Activated CD4-positive, alpha-beta memory T cell treated with anti-CD3 and anti-CD28 coated beads for 36 hours (primary cell): ENCODE measurements around the gene PSMA1. TPM values are rescaled to one million over a fixed set of nuclear protein-coding genes. Genes with fewer than 3 reads are reported as not detected.

Source experiments
- CTCF ChIA-PET: fragments of 350-600 bp; sonication (Branson Sonifier 250); formaldehyde crosslinking; loops from one replicate; lab custom pipeline; 2021; ENCODE audit warnings: antibody characterized with exemption, inconsistent platforms; lab: Charles Lee
- POLR2A ChIA-PET: fragments of 350-600 bp; sonication (Branson Sonifier 250); formaldehyde crosslinking; loops from one replicate; lab custom pipeline; 2021; ENCODE audit warnings: antibody characterized with exemption; lab: Charles Lee
- DNase-seq: peaks from one replicate; pipeline ENCODE4 v3.0.0-alpha.2; 2020
- H3K27ac Mint-ChIP-seq: one replicate; pipeline ENCODE4 v1.8.0; 2021; ENCODE audit warnings: mixed read lengths
- H3K27me3 Mint-ChIP-seq: one replicate; pipeline ENCODE4 v1.8.0; 2021; ENCODE audit warnings: mixed read lengths
- H3K36me3 Mint-ChIP-seq: one replicate; pipeline ENCODE4 v1.8.0; 2021; ENCODE audit warnings: mixed read lengths
- H3K4me1 Mint-ChIP-seq: one replicate; pipeline ENCODE4 v1.8.0; 2021; ENCODE audit warnings: low read depth, mixed read lengths
- H3K4me3 Mint-ChIP-seq: one replicate; pipeline ENCODE4 v1.8.0; 2021; ENCODE audit warnings: mild to moderate bottlenecking, mixed read lengths
- H3K9me3 Mint-ChIP-seq: one replicate; pipeline ENCODE4 v1.8.0; 2021; ENCODE audit warnings: mixed read lengths
- intact Hi-C: fragments of 100-400 bp; cut with micrococcal nuclease; formaldehyde crosslinking; loops from one replicate; pipeline ENCODE4 v1.15.1; 2023
- total RNA-seq, 2 experiments: library from RNA; stranded (reverse); gene quantifications; one replicate each; pipeline ENCODE4 v1.2.3, GENCODE V29; 2021

PSMA1 gene
- total RNA-seq, 2 experiments from 2014 or later: 332 to 339 TPM

DNA sequence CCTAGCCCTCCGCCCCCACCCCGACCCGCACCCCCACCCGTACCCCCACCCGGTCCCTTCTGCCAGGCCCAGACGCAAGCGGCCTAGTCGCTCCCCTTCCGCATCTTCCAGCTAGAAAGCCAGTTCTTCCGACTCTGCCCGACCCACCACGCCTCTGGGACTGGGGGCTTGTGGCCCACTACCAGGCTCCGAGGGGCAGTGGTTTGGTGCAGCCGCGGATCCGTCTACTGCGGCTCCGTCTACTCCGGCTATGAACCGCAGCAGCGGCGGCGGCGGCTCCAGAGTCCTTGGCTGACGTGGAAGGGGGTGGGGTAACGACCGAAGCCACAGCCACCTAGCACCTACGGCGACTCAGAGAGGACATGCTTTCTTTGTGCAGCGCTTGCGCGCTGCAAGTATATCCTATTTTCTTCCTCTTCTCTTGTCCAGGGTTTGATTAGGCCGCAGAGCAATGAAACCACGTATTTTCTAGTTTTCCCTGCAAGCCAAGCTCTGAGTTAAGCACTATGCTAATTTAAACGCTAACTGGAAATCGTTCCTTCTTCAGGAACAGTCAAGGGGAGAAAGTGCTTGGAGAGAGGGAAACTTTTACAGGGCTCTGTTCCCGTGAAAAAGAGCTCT, 20.5 kb downstream of the PSMA1 start, which contains the start of gene COPB1:
COPB1 (minus strand) TSS at position 252 of the 621 bp plus-strand sequence. CDS start 883 bp downstream, outside the sequence.
- peak within 1 kb of the TSS; percentile 97 for H3K27ac Mint-ChIP-seq
- POLR2A ChIA-PET: interaction anchor here (0.7 to 4.8 kb wide), 8 partner anchors 9 to 270 kb away, joined by 3 to 24 read pairs (median 3); partner anchors contain the start of gene PSMA1
- intact Hi-C loops: loop anchor here (1.0 to 5.0 kb wide), 4 partner anchors 21 to 405 kb away; partner anchors contain the start of genes PSMA1 and RRAS2
- no peaks in the 10 kb centered on the region for H3K27me3 Mint-ChIP-seq
- peaks cover 31% of the 10 kb centered on the region for H3K36me3 Mint-ChIP-seq
- H3K9me3 Mint-ChIP-seq: no peaks in the 10 kb centered on the region
- CTCF ChIA-PET: interaction anchor here (1.0 to 1.8 kb wide), 4 partner anchors 20 to 408 kb away, joined by 3 to 10 read pairs (median 6); no protein-coding TSS in a partner anchor
- peaks cover 42% of the 10 kb centered on the region for H3K4me1 Mint-ChIP-seq
- peak; percentile 96 for DNase-seq
- H3K4me3 Mint-ChIP-seq: peak within 1 kb of the TSS; percentile 96

DNA sequence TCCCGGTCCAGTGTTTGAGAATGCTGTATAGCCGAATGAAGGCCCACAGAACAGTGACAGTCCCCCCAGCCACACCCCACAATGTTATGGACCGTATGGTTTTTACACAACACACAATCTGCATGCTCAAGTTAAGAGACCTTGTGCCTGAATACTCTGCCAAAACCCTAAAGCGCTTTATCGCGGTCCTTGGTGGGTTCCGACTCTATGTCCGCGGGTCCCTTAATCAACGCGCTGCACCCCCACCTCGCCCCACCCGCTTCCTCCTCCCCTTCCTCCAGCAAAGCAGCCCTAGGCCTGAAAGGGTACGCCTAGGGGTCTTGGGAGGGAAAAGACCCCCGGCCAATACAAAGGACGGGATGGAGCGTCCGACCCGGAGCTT, 21.0 kb downstream of the PSMA1 start:
- CTCF ChIA-PET: interaction anchor here (1.2 to 1.8 kb wide), 2 partner anchors 20 to 44 kb away, joined by 3 to 10 read pairs; no protein-coding TSS in a partner anchor
- peak; percentile 55 for DNase-seq
- intact Hi-C loops: no loop called here
- Mint-ChIP-seq H3K36me3 (peaks cover 26% of the 10 kb centered on the region), H3K27me3 (no peaks in the 10 kb centered on the region), H3K4me1 (peaks cover 42% of the 10 kb centered on the region), H3K4me3 (peak overlapping the region; percentile 96), H3K9me3 (no peaks in the 10 kb centered on the region), H3K27ac (peak overlapping the region; percentile 97)
- POLR2A ChIA-PET: interaction anchor here (1.0 to 4.8 kb wide), 3 partner anchors 11 to 44 kb away, joined by 3 to 24 read pairs (median 3); partner anchors contain the start of gene PSMA1

- CTCF ChIA-PET: interaction anchor here (0.6 to 2.8 kb wide), 7 partner anchors 9 to 427 kb away, joined by 3 to 9 read pairs (median 4); no protein-coding TSS in a partner anchor
- Mint-ChIP-seq H3K27ac (peak overlapping the region; percentile 69), H3K4me1 (peaks cover 12% of the 10 kb centered on the region), H3K9me3 (no peaks in the 10 kb centered on the region), H3K27me3 (no peaks in the 10 kb centered on the region), H3K4me3 (no peak overlapping the region), H3K36me3 (peaks cover 36% of the 10 kb centered on the region)
- POLR2A ChIA-PET: interaction anchor here (1.3 kb wide), 1 partner anchor 20 kb away, joined by 3 read pairs; no protein-coding TSS in a partner anchor
- intact Hi-C loops: no loop called here
- no peak for DNase-seq
Measured at GRCh38 chr11:14480716-14481115, 39.5 kb downstream of the PSMA1 start.

DNA sequence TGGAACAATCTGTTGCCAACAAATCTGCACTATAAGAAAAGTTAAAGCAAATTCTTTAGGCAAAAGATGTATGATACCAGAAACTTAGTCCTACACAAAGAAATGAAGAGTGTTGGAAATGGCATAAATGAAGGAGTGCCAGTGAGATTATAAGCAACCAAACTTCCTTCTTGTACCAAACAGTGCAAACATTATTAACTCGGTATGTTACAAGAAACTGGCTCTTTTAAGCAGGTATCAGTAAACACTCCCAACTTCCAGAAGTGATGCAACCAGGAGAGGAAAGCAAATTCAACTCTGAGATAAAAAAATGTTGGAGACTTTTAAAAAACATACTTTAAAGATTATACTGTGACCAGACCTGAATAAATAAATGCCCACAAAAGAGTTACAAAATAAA, 49.1 kb downstream of the PSMA1 start:
- intact Hi-C loops: no loop called here
- ChIA-PET POLR2A (no interaction called here), CTCF (interaction anchor here (1.1 to 1.5 kb wide), 3 partner anchors 10 to 437 kb away, joined by 4 to 5 read pairs (median 4); no protein-coding TSS in a partner anchor)
- no peak overlapping the region for H3K4me3 Mint-ChIP-seq
- peak overlapping the region; percentile 35 for H3K27ac Mint-ChIP-seq
- no peaks in the 10 kb centered on the region for H3K27me3 Mint-ChIP-seq
- H3K4me1 Mint-ChIP-seq: peaks cover 48% of the 10 kb centered on the region
- H3K9me3 Mint-ChIP-seq: no peaks in the 10 kb centered on the region
- DNase-seq: no peak
- peaks cover 68% of the 10 kb centered on the region for H3K36me3 Mint-ChIP-seq

DNA sequence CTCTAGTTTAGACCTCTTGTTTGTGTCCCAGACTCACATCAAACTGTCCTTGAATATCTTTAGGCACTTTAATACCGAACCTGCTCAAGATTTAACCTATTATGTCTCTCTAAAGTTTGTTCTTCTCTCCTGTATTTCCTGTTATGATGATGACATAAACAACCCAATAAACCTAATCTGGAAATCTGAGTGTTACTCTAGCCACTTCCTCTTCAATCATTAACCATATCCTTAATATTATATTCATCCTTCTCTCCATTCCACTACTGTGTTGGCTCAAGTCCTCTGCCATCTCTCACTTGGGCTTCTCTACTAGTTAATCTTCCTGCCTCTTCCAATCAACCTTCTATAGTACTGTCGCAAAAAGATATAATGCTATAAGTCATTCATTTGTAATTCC, 56.6 kb downstream of the PSMA1 start:
- ChIA-PET POLR2A (interaction anchor here (1.4 kb wide), 1 partner anchor 10 kb away, joined by 3 read pairs; no protein-coding TSS in a partner anchor), CTCF (interaction anchor here (4.9 kb wide), 1 partner anchor 8 kb away, joined by 45 read pairs; no protein-coding TSS in a partner anchor)
- H3K4me1 Mint-ChIP-seq: peaks cover 12% of the 10 kb centered on the region
- no peak overlapping the region for H3K27ac Mint-ChIP-seq
- H3K36me3 Mint-ChIP-seq: peaks cover 36% of the 10 kb centered on the region
- no peaks in the 10 kb centered on the region for H3K27me3 Mint-ChIP-seq
- DNase-seq: no peak
- no peaks in the 10 kb centered on the region for H3K9me3 Mint-ChIP-seq
- H3K4me3 Mint-ChIP-seq: no peak overlapping the region
- intact Hi-C loops: no loop called here

- DNase-seq: no peak
- Mint-ChIP-seq H3K4me1 (no peaks in the 10 kb centered on the region), H3K4me3 (no peak overlapping the region), H3K9me3 (no peaks in the 10 kb centered on the region), H3K36me3 (peaks cover 27% of the 10 kb centered on the region), H3K27ac (no peak overlapping the region), H3K27me3 (no peaks in the 10 kb centered on the region)
- POLR2A ChIA-PET: interaction anchor here (0.7 kb wide), 1 partner anchor 156 kb away, joined by 4 read pairs; no protein-coding TSS in a partner anchor
- CTCF ChIA-PET: interaction anchor here (1.6 kb wide), 1 partner anchor 159 kb away, joined by 4 read pairs; no protein-coding TSS in a partner anchor
- intact Hi-C loops: no loop called here
Measured at GRCh38 chr11:14460147-14460546, 60.0 kb downstream of the PSMA1 start.

DNA sequence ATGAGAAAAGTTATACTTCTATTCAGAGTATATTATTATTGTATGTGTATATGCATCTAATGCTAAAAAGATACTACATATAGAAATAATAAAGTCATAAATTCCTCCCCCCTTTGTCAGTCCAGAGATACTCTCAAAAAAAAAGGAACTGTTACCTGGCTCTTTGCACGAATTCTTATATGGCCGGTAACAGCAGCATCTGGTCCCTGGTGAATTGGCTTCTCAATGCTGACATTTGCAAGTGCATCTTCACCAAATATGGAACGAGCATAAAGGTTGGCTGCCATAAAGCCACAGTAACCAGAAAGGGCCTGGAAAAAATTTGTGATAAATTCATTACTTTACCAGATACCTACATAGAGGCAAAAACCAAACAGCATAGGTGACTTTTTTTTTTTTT, 61.8 kb downstream of the PSMA1 start:
- ChIA-PET POLR2A (no interaction called here), CTCF (interaction anchor here (7.1 kb wide), 1 partner anchor 156 kb away, joined by 147 read pairs; no protein-coding TSS in a partner anchor)
- peaks cover 24% of the 10 kb centered on the region for H3K36me3 Mint-ChIP-seq
- H3K4me1 Mint-ChIP-seq: no peaks in the 10 kb centered on the region
- no peak overlapping the region for H3K27ac Mint-ChIP-seq
- no peaks in the 10 kb centered on the region for H3K9me3 Mint-ChIP-seq
- H3K27me3 Mint-ChIP-seq: no peaks in the 10 kb centered on the region
- no peak for DNase-seq
- intact Hi-C loops: no loop called here
- H3K4me3 Mint-ChIP-seq: no peak overlapping the region

DNA sequence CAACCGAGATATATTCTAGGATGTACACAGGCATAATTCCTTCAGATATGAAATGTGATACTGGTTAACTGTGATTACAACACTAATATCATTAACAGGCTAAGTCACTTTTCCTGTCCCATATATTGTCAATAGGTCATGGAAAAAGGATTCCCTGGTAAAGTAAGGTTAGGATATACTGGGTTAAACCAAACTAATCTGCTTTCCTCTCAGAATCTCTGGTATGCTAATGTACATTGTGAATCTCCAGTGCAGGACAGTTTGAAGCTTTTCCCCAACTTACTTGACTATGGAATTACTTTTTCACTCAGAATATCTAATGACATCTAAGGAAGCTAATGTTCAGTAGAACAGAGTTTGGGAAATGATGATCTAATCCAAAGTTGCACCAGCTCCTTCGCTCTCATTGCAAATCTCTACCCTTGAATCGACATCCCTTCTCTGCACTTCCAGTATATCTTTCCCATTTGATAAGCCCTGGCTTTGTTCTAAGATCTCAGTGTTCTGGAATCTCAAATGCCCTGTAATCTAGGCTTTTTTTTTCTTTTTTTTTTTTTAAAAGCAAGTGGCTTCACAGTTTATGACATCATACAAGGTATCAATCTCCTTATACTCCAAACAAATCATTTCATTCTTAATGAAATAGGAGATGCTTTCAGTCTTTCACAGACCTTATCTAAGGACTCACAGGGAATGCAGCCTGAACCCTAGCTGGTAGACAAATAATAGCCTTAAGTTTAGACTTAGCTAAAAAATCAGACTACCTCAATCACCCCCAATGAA, 64.3 kb downstream of the PSMA1 start:
- Mint-ChIP-seq H3K4me3 (no peak overlapping the region), H3K27me3 (no peaks in the 10 kb centered on the region), H3K4me1 (no peaks in the 10 kb centered on the region), H3K36me3 (peaks cover 25% of the 10 kb centered on the region), H3K9me3 (no peaks in the 10 kb centered on the region), H3K27ac (no peak overlapping the region)
- no peak for DNase-seq
- ChIA-PET POLR2A (interaction anchor here (0.6 to 1.0 kb wide), 4 partner anchors 35 to 206 kb away, joined by 3 read pairs; partner anchors contain the start of gene COPB1), CTCF (interaction anchor here (0.6 to 7.1 kb wide), 37 partner anchors 9 to 683 kb away, joined by 3 to 147 read pairs (median 5); partner anchors contain the start of gene COPB1)
- intact Hi-C loops: loop anchor here (2.0 kb wide), 1 partner anchor 155 kb away; no protein-coding TSS in a partner anchor

Other genes with a start within 250 kb of the PSMA1 start
- gene RRAS2, start 161.2 kb downstream of the PSMA1 start, total RNA-seq: 10 to 100 TPM; 37.7 to 39.5 TPM
- 100 to 1,000 TPM; 107 to 108 TPM for gene COPB1, start 20.6 kb downstream of the PSMA1 start, total RNA-seq
- gene PDE3B, start 123.4 kb upstream of the PSMA1 start, total RNA-seq: 10 to 100 TPM; 21.6 to 21.8 TPM